Activated T-cell treated with anti-CD3 and anti-CD28 coated beads, Interleukin-2, amount 50 U/mL, for 48 hours (primary cell): ENCODE data around the gene KRIT1.

Source experiments
- DNase-seq, 2 experiments: peaks; one replicate each; pipeline ENCODE4 v3.0.0-alpha.2; 2020

The KRIT1 gene

GRCh38 chr7:92150450-92151017, 95.2 kb downstream of the KRIT1 start:
- DNase-seq, result no peak

- DNase-seq, result no peak
Measured at GRCh38 chr7:92149736-92150239, 95.9 kb downstream of the KRIT1 start.
